Endodermal cell (in vitro differentiated cells): ENCODE data around the gene GPR137B. TPM values are rescaled to one million over a fixed set of nuclear protein-coding genes. Genes with fewer than 3 reads are reported as not detected.
A peak's percentile ranks its signal among the peaks of the same experiment; 100 is the strongest.

Experiments used
- DNase-seq: peaks from one replicate; pipeline ENCODE4 v3.0.0-alpha.2; 2017
- H3K27ac ChIP-seq: 2 replicates; pipeline ENCODE4 v1.5.1; 2013; ENCODE audit warnings: mild to moderate bottlenecking, low read depth, low read length, moderate library complexity
- H3K27me3 ChIP-seq: 2 replicates; pipeline ENCODE4 v1.6.1; 2013; ENCODE audit warnings: mild to moderate bottlenecking, low read length, moderate library complexity; ENCODE audit not compliant: insufficient read depth, control insufficient read depth, poor library complexity, severe bottlenecking
- H3K36me3 ChIP-seq: 2 replicates; pipeline ENCODE4 v1.7.0; 2013; ENCODE audit warnings: mild to moderate bottlenecking, low read length, moderate library complexity; ENCODE audit not compliant: control insufficient read depth, insufficient read depth
- H3K4me1 ChIP-seq: one replicate; pipeline ENCODE4 v1.7.0; 2013; ENCODE audit warnings: low read length; ENCODE audit not compliant: control insufficient read depth, insufficient read depth
- H3K4me3 ChIP-seq: 2 replicates; pipeline ENCODE4 v1.5.1; 2013; ENCODE audit warnings: mild to moderate bottlenecking, low read length, moderate library complexity
- H3K9ac ChIP-seq: 2 replicates; pipeline ENCODE4 v1.6.1; 2013; ENCODE audit warnings: mild to moderate bottlenecking, low read length, moderate library complexity; ENCODE audit not compliant: poor library complexity, severe bottlenecking; ENCODE audit errors: extremely low read depth
- H3K9me3 ChIP-seq: 2 replicates; pipeline ENCODE4 v1.6.1; 2013; ENCODE audit warnings: mild to moderate bottlenecking, low read length, moderate library complexity; ENCODE audit not compliant: control insufficient read depth
- H3K27ac Mint-ChIP-seq: 2 replicates; pipeline ENCODE4 v1.8.0; 2020; ENCODE audit warnings: mixed read lengths
- H3K27me3 Mint-ChIP-seq: 2 replicates; pipeline ENCODE4 v1.8.0; 2021; ENCODE audit warnings: mild to moderate bottlenecking, mixed read lengths; ENCODE audit not compliant: insufficient read depth
- H3K36me3 Mint-ChIP-seq: 2 replicates; pipeline ENCODE4 v1.8.0; 2020; ENCODE audit warnings: low read depth, mixed read lengths
- H3K4me1 Mint-ChIP-seq: 2 replicates; pipeline ENCODE4 v1.8.0; 2020; ENCODE audit warnings: mixed read lengths
- H3K4me3 Mint-ChIP-seq: 2 replicates; pipeline ENCODE4 v1.8.0; 2020; ENCODE audit warnings: mild to moderate bottlenecking, moderate library complexity, mixed read lengths
- H3K9me3 Mint-ChIP-seq: 2 replicates; pipeline ENCODE4 v1.8.0; 2020; ENCODE audit warnings: mild to moderate bottlenecking, mixed read lengths
- WGBS, 2 experiments: methylation state at CpG; one replicate each; pipeline versions ENCODE4 v1.1.5 to v1.1.7; 2013; ENCODE audit warnings: missing lambda C conversion rate in 2 of 2, mixed read lengths in 1 of 2; ENCODE audit not compliant: insufficient coverage in 1 of 2, insufficient read length in 1 of 2; 5-methylcytosine and 5-hydroxymethylcytosine counted together
- total RNA-seq, 2 donors: library from RNA; stranded (reverse); fragmentation: NEBNext Ultra II Directional in 1 of 2; extraction: Animal tissue kit (Norgen Biotek cat#: 25700) in 1 of 2; gene quantifications; 2 replicates in 1 of 2; 3 replicates in 1 of 2; pipeline ENCODE4 v1.2.1, GENCODE V29; 2021
- TF ChIP-seq, protein P1 (sequence below): fragments of 200-600 bp; sonication (generic); conservative IDR thresholded peaks from 2 replicates; pipeline ENCODE4 v1.5.0; 2021; ENCODE audit warnings: antibody characterized with exemption, mild to moderate bottlenecking

GPR137B gene
- total RNA-seq, 2 donors from 2014 or later = 2.8 to 6.7 TPM

DNA sequence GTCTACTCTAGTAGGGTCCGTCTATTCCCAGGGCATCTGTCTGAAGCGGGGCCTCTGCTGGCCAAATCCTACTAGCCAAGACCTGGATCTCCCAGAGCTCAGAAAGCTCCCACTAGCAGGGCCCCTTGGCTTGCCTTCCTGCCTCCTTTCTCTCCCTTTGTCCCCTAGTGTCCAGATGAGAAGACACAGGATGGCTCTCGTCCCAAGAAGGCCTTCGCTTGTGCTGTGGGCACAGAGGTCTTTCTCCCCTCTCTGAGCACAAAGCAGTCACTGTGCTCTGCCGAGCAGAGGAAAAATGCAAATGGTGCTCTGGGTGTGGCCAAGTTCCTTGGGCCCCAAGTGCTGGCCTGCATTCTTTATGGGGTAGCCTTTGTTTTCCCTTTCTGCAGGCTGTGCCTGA is 13.0 kb upstream of the GPR137B start:
- 57 to 73% methylated on average over 4 to 5 of the region's 5 CpGs for WGBS, 2 experiments
- Histone ChIP-seq H3K4me1 (no peaks in the 10 kb centered on the region), H3K27ac (peak overlapping the region; percentile 77), H3K4me3 (no peak overlapping the region), H3K9ac (no peak overlapping the region), H3K9me3 (no peaks in the 10 kb centered on the region), H3K27me3 (peaks cover 10% of the 10 kb centered on the region), H3K36me3 (no peaks in the 10 kb centered on the region)
- no peak overlapping the region for H3K4me3 Mint-ChIP-seq
- no peak overlapping the region for H3K27ac Mint-ChIP-seq
- H3K4me1 Mint-ChIP-seq = peaks cover 10% of the 10 kb centered on the region
- H3K27me3 Mint-ChIP-seq = peaks cover 32% of the 10 kb centered on the region
- TF ChIP-seq, protein P1, sequence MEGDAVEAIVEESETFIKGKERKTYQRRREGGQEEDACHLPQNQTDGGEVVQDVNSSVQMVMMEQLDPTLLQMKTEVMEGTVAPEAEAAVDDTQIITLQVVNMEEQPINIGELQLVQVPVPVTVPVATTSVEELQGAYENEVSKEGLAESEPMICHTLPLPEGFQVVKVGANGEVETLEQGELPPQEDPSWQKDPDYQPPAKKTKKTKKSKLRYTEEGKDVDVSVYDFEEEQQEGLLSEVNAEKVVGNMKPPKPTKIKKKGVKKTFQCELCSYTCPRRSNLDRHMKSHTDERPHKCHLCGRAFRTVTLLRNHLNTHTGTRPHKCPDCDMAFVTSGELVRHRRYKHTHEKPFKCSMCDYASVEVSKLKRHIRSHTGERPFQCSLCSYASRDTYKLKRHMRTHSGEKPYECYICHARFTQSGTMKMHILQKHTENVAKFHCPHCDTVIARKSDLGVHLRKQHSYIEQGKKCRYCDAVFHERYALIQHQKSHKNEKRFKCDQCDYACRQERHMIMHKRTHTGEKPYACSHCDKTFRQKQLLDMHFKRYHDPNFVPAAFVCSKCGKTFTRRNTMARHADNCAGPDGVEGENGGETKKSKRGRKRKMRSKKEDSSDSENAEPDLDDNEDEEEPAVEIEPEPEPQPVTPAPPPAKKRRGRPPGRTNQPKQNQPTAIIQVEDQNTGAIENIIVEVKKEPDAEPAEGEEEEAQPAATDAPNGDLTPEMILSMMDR = peak; percentile 54
- no peaks in the 10 kb centered on the region for H3K36me3 Mint-ChIP-seq
- no peaks in the 10 kb centered on the region for H3K9me3 Mint-ChIP-seq
- peak; percentile 71 for DNase-seq

DNA sequence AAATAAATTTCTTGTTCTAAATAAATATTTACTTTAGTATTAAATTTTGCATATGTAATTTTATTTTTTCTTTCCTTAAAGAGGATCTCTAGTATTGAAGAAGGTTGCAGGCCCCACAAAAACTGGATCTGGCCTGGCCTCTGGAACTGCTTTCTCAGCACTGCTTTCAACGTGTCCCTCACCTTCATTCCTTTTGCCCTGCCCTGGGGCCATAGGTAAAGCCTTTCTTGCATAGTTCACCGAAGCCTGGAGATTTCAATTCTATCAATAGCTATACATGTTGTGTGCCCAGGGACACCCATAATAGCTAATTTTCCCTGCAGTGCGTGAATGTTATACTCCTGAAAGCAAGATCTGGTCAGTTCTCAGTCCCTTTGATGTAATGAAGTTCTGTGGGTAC is 12.0 kb upstream of the GPR137B start:
- Histone ChIP-seq H3K27me3 (peaks cover 21% of the 10 kb centered on the region), H3K36me3 (no peaks in the 10 kb centered on the region), H3K9me3 (no peaks in the 10 kb centered on the region), H3K4me3 (no peak overlapping the region), H3K4me1 (no peaks in the 10 kb centered on the region), H3K9ac (no peak overlapping the region), H3K27ac (no peak overlapping the region)
- Mint-ChIP-seq H3K36me3 (no peaks in the 10 kb centered on the region), H3K4me1 (peaks cover 10% of the 10 kb centered on the region), H3K27ac (no peak overlapping the region), H3K4me3 (no peak overlapping the region), H3K27me3 (peaks cover 40% of the 10 kb centered on the region), H3K9me3 (no peaks in the 10 kb centered on the region)
- TF ChIP-seq, protein P1 = no peak
- no peak for DNase-seq
- 85 to 87% methylated on average over 2 to 3 of the region's 3 CpGs for WGBS, 2 experiments

DNA sequence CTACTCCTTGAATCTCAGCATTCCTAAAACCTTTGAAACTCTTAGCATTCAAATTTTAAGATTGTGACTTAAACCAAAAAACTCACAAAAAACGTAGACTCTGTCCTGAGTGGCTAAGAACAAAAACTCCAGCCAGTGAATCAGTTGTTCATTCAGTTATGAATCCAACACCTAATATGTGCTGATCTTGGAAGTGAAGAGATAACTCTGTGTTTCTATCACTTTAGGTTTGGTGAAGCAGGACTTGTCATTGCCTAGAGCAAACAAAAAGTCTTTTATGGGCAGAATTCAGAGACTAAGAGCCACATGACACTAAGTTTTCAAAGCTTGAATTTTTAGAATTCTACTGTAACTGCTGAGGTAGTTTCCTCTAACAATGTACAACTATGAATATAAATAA is 10.4 kb upstream of the GPR137B start:
- H3K4me1 Mint-ChIP-seq = peaks cover 10% of the 10 kb centered on the region
- no peak overlapping the region for H3K27ac Mint-ChIP-seq
- 67 to 81% methylated on average over 1 of the region's 1 CpG for WGBS, 2 experiments
- peaks cover 49% of the 10 kb centered on the region for H3K27me3 Mint-ChIP-seq
- H3K9me3 Mint-ChIP-seq = no peaks in the 10 kb centered on the region
- peaks cover 29% of the 10 kb centered on the region for H3K27me3 ChIP-seq
- DNase-seq = no peak
- H3K36me3 ChIP-seq = no peaks in the 10 kb centered on the region
- no peak overlapping the region for H3K4me3 Mint-ChIP-seq
- H3K4me1 ChIP-seq = no peaks in the 10 kb centered on the region
- no peak overlapping the region for H3K27ac ChIP-seq
- no peaks in the 10 kb centered on the region for H3K9me3 ChIP-seq
- no peak overlapping the region for H3K9ac ChIP-seq
- no peaks in the 10 kb centered on the region for H3K36me3 Mint-ChIP-seq
- TF ChIP-seq, protein P1 = no peak
- H3K4me3 ChIP-seq = no peak overlapping the region
